Activated T-cell treated with anti-CD3 and anti-CD28 coated beads, Interleukin-2, amount 50 U/mL, for 72 hours (primary cell): Measurements from ENCODE around the gene RIPOR1. TPM values are rescaled to one million over a fixed set of nuclear protein-coding genes. Genes with fewer than 3 reads are reported as not detected.

Source experiments
- ATAC-seq, 2 donors: fragments of 150-1000 bp; cut with Tn5 transposase; replicated peaks in 1 of 2; 2 replicates each; pipeline ENCODE4 v1.10.0; 2021; ENCODE audit warnings: moderate library complexity in 2 of 2, mild to moderate bottlenecking in 1 of 2
- DNase-seq, 2 donors: peaks; one replicate each; pipeline ENCODE4 v3.0.0; 2021 to 2022; ENCODE audit warnings: mixed read lengths in 1 of 2
- H3K27ac Mint-ChIP-seq: one replicate; pipeline ENCODE4 v1.8.0; 2022; ENCODE audit warnings: mild to moderate bottlenecking, moderate library complexity, mixed read lengths
- H3K27me3 Mint-ChIP-seq: one replicate; pipeline ENCODE4 v1.8.0; 2022; ENCODE audit warnings: low read depth, mixed read lengths
- H3K36me3 Mint-ChIP-seq, 2 donors: one replicate each; pipeline ENCODE4 v1.8.0; 2022; ENCODE audit warnings: mixed read lengths in 2 of 2, mild to moderate bottlenecking in 1 of 2; ENCODE audit not compliant: insufficient read depth in 2 of 2
- H3K4me1 Mint-ChIP-seq: one replicate; pipeline ENCODE4 v1.8.0; 2022; ENCODE audit warnings: low read depth, mixed read lengths
- H3K4me3 Mint-ChIP-seq, 2 donors: one replicate each; pipeline ENCODE4 v1.8.0; 2022; ENCODE audit warnings: mild to moderate bottlenecking in 2 of 2, mixed read lengths in 2 of 2, moderate library complexity in 2 of 2
- H3K9me3 Mint-ChIP-seq, 2 donors: one replicate each; pipeline ENCODE4 v1.8.0; 2022; ENCODE audit warnings: mixed read lengths in 2 of 2
- total RNA-seq, 2 donors: library from RNA; stranded (reverse); gene quantifications; one replicate each; pipeline ENCODE4 v1.2.3, GENCODE V29; 2022

RIPOR1 gene
- total RNA-seq, 2 donors from 2014 or later, result 34.2 to 54.6 TPM

DNA sequence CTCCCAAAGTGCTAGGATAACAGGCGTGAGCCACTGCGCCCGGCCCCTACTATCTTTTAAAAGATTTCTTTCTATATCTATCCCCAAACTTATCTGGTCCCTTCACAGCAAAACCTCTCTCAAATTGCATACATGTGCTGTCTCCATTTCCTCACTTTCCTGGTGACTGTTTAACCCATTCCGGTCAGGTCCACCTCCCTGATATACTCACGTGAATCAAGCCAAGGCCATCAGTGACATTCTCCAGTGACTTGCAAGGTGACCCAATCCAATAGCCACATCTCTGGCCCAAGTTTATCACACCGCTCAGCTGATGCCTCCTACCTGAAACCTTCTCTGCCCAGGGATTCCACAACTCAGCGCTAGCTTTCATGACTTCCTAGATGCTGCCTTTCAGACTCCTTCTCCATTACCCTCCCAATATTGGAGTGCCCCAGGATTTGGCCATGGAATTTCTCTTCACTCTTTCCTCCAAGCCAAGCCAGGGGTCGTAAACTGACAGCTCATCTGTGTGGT is 32.3 kb downstream of the RIPOR1 start:
- DNase-seq (no peak), ATAC-seq (no peak)
- H3K4me3 Mint-ChIP-seq, result peak overlapping the region; percentile 87 to 92
- H3K27me3 Mint-ChIP-seq, result no peaks in the 10 kb centered on the region
- peak overlapping the region; percentile 45 for H3K27ac Mint-ChIP-seq
- peaks cover 1 to 3% of the 10 kb centered on the region in 2 donors for H3K36me3 Mint-ChIP-seq
- H3K9me3 Mint-ChIP-seq, result peaks cover 0 to 2% of the 10 kb centered on the region in 2 donors
- peaks cover 64% of the 10 kb centered on the region for H3K4me1 Mint-ChIP-seq

DNA sequence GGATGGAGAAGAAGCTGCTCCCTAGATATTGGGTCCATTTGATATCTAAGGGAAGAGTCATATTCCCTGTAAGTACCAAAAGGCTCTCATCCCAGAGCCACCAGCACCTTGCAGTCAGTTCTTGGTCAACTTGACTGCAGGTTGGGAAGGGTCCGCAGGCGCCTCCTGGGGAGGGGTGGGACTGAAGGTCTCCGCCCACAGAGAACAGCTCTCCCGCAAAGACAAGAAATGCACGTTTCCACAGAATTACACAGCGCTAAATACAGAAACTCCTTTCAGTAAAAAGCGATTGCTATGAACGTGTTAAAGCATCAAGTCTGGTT is 32.8 kb downstream of the RIPOR1 start:
- DNase-seq, result no peak
- Mint-ChIP-seq H3K27ac (peak overlapping the region; percentile 45), H3K4me3 (peak overlapping the region; percentile 87 to 92), H3K27me3 (no peaks in the 10 kb centered on the region), H3K9me3 (peaks cover 0 to 2% of the 10 kb centered on the region in 2 donors), H3K4me1 (peaks cover 60% of the 10 kb centered on the region), H3K36me3 (peaks cover 1 to 3% of the 10 kb centered on the region in 2 donors)
- no peak for ATAC-seq

DNA sequence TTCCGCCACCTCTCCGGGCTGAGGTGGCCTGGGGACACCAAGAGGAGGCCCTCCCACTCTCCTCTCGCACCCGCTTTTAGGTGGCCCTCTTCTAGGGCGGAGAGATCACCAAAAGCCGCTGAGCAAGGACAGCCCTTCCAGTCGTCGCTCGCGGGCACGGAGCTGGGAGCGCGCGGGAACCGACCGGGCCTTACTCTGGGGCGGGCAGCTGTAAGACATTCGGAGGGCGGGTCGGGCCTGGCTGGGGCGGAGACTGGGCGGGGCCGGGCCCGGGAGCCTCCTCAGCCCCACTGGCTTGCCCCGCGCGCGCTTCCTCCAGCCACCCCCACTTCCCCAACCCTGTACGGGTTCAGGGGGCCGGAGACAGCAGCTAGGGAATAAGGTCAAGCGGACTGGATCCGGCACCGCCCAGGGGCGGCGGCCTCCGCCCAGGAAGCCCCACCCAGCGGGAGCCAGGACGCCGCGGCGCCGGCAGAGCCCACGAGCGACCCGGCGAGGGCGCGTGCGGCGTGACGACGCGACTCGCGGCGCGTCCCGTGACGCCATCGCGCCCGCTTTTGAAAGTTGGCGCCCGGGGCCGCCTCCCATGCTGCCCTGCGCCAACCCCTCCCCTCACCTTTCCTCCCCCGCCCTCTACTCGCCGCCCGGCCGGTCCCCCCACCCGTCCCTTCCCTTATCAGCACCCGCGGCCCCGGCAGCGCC is 33.3 kb downstream of the RIPOR1 start:
- H3K4me1 Mint-ChIP-seq, result peaks cover 60% of the 10 kb centered on the region
- DNase-seq, result peak; percentile 98
- no peaks in the 10 kb centered on the region for H3K27me3 Mint-ChIP-seq
- ATAC-seq, result peak; percentile 86 to 88
- H3K9me3 Mint-ChIP-seq, result peaks cover 0 to 2% of the 10 kb centered on the region in 2 donors
- H3K27ac Mint-ChIP-seq, result peak overlapping the region; percentile 50
- H3K36me3 Mint-ChIP-seq, result peaks cover 1 to 3% of the 10 kb centered on the region in 2 donors
- peak overlapping the region; percentile 87 to 94 for H3K4me3 Mint-ChIP-seq

DNA sequence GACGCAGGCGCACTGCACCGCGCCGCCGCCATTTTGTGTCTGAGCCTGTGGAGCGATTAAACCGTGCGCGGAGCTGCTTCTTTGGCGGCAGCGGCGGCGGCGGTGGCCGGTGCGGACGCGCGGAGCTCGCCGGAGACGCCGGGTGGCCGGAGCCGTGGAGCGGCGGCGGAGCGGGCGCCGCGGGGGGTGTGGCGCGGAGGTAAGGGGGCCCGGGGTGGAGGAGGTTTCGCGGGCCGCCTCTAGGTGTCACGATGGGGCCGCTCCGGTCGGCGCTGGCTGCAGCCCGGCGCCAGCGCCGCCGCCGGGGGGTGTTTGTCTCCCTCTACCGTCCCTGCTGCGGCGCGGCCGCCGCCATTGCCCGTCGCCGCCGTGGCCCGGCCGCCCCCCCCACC is 33.9 kb downstream of the RIPOR1 start, which contains the start of gene CTCF:
Gene CTCF (plus strand): TSS at position 1 of the 392 bp plus-strand sequence. CDS start 48,307 bp downstream, outside the sequence.
- Mint-ChIP-seq H3K27me3 (no peaks in the 10 kb centered on the region), H3K9me3 (peaks cover 0 to 2% of the 10 kb centered on the region in 2 donors), H3K36me3 (peaks cover 1 to 4% of the 10 kb centered on the region in 2 donors), H3K4me3 (peak within 1 kb of the TSS; percentile 87 to 94), H3K4me1 (peaks cover 60% of the 10 kb centered on the region), H3K27ac (peak within 1 kb of the TSS; percentile 76)
- ATAC-seq (peak; percentile 61 to 68), DNase-seq (peak; percentile 86 to 88)

DNA sequence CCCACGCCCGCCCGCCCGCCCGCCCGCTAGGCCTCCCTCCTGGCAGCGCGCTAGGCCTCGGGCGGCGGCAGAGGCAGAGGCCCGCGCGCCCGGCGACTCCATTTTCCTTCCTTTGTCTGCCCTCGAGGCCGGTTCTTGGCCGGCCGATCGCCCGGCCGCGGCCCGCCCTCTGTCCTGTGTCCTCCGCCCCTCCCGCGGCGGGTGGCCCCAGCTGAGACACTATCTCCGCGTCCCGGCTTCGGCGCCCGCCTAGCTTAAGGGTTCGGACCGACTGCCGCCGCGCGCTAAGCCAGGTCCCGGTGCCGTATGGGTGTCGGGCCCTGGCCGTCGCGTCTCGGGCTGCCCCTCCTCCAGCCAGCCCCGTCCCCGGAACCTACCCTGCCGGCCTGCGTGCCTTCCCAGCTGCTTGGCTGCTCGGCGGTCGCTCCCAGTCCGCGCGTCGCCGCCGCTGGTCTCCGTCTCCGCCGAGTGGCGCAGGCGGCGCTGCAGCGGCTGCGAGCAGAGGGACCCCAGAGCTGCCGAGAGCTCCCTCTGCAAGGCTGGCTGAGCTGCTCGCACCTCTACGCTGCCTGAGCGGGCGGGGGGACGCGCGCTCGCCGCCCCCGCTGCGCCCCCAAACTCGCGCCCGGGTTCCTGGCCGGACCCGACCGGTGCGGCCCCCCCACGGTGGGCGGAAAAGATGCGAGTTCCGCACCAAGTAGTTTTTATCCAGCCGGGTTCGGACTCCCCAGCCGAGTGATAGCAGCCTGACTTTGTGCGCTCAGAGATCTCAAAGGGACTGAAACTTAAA is 34.5 kb downstream of the RIPOR1 start:
- DNase-seq (peak; percentile 66 to 74), ATAC-seq (peak; percentile 6 to 10)
- Mint-ChIP-seq H3K4me1 (peaks cover 57% of the 10 kb centered on the region), H3K27me3 (no peaks in the 10 kb centered on the region), H3K4me3 (peak overlapping the region; percentile 87 to 94), H3K9me3 (peaks cover 0 to 2% of the 10 kb centered on the region in 2 donors), H3K27ac (peak overlapping the region; percentile 95), H3K36me3 (peaks cover 1 to 4% of the 10 kb centered on the region in 2 donors)

DNA sequence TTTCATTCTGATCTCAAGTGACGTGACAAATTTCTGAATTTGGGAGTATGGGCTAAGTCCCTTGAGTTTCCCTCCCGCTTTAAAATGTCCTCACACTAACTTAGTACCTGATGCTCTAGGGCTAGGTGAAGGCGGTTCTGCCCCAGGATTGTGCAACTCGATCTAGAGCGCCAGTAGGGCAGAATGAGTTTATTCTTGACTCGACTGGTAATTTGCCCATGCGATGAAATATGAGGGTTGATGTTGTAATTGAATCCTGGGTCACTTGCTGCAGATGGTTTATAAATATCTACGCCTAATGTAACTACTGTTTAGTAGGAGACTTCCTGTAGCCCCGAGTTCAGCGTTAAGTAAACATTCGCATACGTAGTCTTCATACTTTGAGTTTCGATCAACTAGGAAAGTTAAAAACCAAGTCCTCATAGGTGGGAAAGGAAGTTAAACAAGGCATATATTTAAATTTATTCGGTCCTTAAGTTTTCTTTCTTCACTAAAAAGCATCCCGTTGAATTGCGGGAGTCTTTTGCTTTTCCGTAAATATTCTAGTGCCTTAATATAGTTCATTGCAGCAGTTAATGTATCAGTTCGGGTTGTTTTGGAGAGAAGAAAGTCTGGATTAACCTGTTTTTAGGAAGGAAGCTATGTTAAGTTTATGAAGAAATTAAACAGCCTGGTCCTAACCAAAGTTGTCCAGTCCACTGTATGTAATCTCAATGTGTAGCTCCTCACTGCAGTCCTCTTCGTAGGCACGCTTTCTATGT is 35.3 kb downstream of the RIPOR1 start:
- peaks cover 64% of the 10 kb centered on the region for H3K4me1 Mint-ChIP-seq
- peaks cover 1 to 4% of the 10 kb centered on the region in 2 donors for H3K36me3 Mint-ChIP-seq
- DNase-seq, result peak; percentile 30 to 38

DNA sequence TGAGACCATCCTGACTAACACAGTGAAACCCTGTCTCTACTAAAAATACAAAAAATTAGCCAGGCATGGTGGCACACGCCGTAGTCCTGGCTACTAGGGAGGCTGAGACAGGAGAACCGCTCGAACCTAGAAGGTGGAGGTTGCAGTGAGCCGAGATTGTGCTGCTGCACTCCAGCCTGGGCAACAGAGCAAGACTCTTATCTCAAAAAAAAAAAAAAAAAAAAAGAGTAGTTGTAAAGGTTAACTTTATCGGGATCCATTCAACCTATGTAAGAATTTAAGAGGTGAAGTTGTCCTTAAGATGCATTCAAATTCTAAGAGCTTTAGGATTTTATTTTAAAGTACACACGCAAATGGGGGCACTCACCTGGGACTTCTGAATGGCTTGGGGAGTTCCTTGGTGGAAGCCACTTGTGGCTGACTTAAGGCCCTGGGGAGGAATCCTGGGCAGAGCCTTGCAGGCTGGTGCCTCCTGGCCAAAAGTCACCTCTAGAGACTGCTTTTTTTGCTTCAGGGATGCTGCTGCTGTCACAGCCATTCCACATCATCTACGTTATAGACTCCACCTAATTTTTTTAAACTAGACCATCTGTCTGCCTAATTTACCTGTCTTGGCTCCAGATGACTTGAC is 37.0 kb downstream of the RIPOR1 start:
- no peak for DNase-seq
- Mint-ChIP-seq H3K27me3 (no peaks in the 10 kb centered on the region), H3K4me1 (peaks cover 58% of the 10 kb centered on the region), H3K9me3 (no peaks in the 10 kb centered on the region), H3K27ac (no peak overlapping the region), H3K4me3 (peak overlapping the region in 1 of 2 donors; percentile 34), H3K36me3 (peaks cover 0 to 3% of the 10 kb centered on the region in 2 donors)
- ATAC-seq, result no peak

More for the DNA sequence above, 35.3 kb downstream of the RIPOR1 start:
- peaks cover 0 to 2% of the 10 kb centered on the region in 2 donors for H3K9me3 Mint-ChIP-seq
- no peak for ATAC-seq
- H3K27ac Mint-ChIP-seq, result peak overlapping the region; percentile 95
- H3K4me3 Mint-ChIP-seq, result peak overlapping the region; percentile 87 to 94
- no peaks in the 10 kb centered on the region for H3K27me3 Mint-ChIP-seq

DNA sequence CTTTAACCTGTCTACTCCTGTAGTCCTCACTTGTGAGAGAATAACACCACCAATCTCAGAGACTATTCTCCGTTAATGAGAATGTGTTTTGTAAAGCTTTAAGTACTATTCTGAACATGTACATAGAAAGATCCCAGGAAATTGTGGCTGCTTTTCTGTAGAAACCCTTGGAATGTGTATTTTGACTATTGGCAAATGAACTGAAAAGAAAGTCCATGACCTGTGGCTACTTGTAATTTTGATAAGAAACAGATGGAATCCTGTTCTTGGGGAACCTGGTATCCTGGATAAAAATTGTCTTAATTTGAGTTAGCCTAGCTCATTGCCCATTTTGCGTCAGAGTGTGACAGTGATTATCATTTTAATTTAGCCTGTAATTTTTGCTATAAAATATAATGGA is 42.8 kb downstream of the RIPOR1 start:
- Mint-ChIP-seq H3K4me3 (no peak overlapping the region), H3K4me1 (peaks cover 33% of the 10 kb centered on the region), H3K27ac (no peak overlapping the region), H3K9me3 (no peaks in the 10 kb centered on the region), H3K36me3 (peaks cover 2 to 18% of the 10 kb centered on the region in 2 donors), H3K27me3 (no peaks in the 10 kb centered on the region)
- ATAC-seq (no peak), DNase-seq (no peak)

DNA sequence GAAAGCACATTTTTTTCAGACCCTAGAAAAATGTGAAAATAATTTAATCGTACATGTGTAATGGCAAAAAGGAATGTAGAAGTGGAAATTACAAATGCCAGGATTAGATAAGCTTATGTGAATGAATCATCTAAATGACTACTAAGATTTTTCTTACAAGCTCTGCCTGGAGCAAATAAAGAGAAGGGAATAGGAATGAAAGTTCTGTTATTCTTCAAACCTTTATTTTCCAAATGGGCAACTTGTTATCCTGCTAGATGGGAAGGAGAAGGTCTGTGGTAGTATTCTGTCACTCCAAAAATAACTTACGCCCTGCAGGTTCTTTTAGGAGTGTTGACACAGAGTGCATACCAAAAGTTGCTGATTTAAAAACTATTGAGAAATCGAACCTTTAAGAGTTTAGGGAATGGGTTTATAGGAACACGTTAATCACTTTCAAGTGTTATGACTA is 43.4 kb downstream of the RIPOR1 start:
- ATAC-seq (no peak), DNase-seq (no peak)
- H3K36me3 Mint-ChIP-seq, result peaks cover 2 to 22% of the 10 kb centered on the region in 2 donors
- H3K27ac Mint-ChIP-seq, result no peak overlapping the region
- no peaks in the 10 kb centered on the region for H3K9me3 Mint-ChIP-seq
- H3K27me3 Mint-ChIP-seq, result no peaks in the 10 kb centered on the region
- peaks cover 28% of the 10 kb centered on the region for H3K4me1 Mint-ChIP-seq
- H3K4me3 Mint-ChIP-seq, result no peak overlapping the region

DNA sequence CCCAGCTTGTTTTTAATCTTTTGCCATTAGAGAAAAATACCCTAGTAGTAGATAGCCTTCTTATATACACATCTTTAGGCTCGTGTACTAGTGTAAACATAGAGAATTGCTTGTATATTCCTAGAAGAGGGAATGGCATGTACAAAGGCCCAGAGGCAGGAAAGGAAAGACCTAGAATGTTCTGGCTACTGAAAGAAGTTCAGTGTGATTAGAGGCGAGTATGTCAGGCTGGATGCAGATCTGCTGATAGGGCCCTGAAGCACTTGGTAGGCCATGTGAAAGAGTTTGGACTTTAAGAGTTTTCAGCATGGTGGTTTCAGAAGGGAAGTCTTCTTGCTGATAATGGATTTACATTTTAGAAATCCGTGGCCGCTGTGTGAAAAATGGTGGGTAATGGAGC is 51.1 kb downstream of the RIPOR1 start:
- ATAC-seq, result no peak
- no peak overlapping the region for H3K27ac Mint-ChIP-seq
- no peak overlapping the region for H3K4me3 Mint-ChIP-seq
- H3K36me3 Mint-ChIP-seq, result peaks cover 2 to 16% of the 10 kb centered on the region in 2 donors
- no peaks in the 10 kb centered on the region for H3K9me3 Mint-ChIP-seq
- peaks cover 10% of the 10 kb centered on the region for H3K4me1 Mint-ChIP-seq
- DNase-seq, result no peak
- no peaks in the 10 kb centered on the region for H3K27me3 Mint-ChIP-seq

DNA sequence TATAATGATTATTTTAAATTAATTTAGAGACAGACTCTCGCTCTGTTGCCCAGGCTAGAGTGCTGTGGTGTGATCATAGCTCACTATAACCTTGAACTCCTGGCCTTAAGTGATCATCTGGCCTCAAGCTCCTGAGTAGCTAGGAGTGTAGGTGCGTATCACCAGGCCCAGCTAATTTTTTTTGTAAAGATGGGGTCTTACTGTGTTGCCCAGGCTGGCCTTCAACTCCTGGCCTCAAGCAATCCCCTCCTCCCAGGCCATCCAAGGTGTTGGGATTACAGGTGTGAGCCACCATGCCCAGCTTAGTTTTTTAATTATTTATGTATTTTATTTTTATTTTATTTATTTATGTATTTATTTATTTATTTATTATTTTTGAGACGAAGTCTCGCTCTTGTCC is 51.6 kb downstream of the RIPOR1 start:
- Mint-ChIP-seq H3K27me3 (no peaks in the 10 kb centered on the region), H3K9me3 (no peaks in the 10 kb centered on the region), H3K36me3 (peaks cover 2 to 13% of the 10 kb centered on the region in 2 donors), H3K4me1 (peaks cover 10% of the 10 kb centered on the region), H3K4me3 (no peak overlapping the region), H3K27ac (no peak overlapping the region)
- ATAC-seq (no peak), DNase-seq (no peak)

DNA sequence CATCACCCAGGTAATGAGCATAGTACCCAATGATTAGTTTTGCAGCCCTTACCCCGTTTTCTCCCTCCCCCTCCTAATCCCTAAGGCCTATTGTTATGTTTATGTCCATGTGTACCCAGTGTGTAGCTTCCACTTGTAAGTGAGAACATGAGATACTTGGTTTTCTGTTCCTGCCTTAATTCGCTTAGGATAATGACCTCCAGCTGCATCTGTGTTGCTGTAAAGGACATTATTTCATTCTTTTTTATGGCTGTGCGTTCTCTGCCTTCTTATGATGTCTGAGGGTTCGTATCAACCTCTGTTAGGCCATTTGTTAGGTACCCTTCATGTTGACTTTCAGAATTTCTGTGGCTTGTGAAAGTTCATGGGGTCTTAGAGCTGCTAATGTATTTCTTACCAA is 64.7 kb downstream of the RIPOR1 start:
- H3K36me3 Mint-ChIP-seq, result peaks cover 0 to under 1% of the 10 kb centered on the region in 2 donors
- H3K9me3 Mint-ChIP-seq, result no peaks in the 10 kb centered on the region
- ATAC-seq (no peak), DNase-seq (no peak)
- peak overlapping the region; percentile 7 for H3K27ac Mint-ChIP-seq
- H3K27me3 Mint-ChIP-seq, result no peaks in the 10 kb centered on the region
- peaks cover 38% of the 10 kb centered on the region for H3K4me1 Mint-ChIP-seq
- no peak overlapping the region for H3K4me3 Mint-ChIP-seq
